H7 (cell line): ENCODE data around the gene CNNM1. TPM values are rescaled to one million over a fixed set of nuclear protein-coding genes. Genes with fewer than 3 reads are reported as not detected.

Experiments
- DNase-seq: peaks from one replicate; pipeline ENCODE4 v3.0.0; 2012
- H3K27me3 ChIP-seq: 2 replicates; pipeline ENCODE4 v1.6.0; 2011; ENCODE audit warnings: mild to moderate bottlenecking, low read length; ENCODE audit not compliant: control insufficient read depth, insufficient read depth
- H3K36me3 ChIP-seq: replicated peaks from 2 replicates; pipeline ENCODE4 v1.5.1; 2011; ENCODE audit warnings: low read length; ENCODE audit not compliant: control insufficient read depth, insufficient read depth
- H3K4me3 ChIP-seq: 2 replicates; pipeline ENCODE4 v1.5.1; 2011; ENCODE audit warnings: low read depth, mild to moderate bottlenecking, control low read depth, low read length, moderate library complexity; ENCODE audit not compliant: insufficient read depth
- total RNA-seq: library from RNA; depleted of rRNA; stranded (reverse); fragments of >200 nt; shearing (Covaris generic); gene quantifications from 2 replicates; pipeline ENCODE4 v1.2.3, GENCODE V29; 2014

CNNM1 gene
- total RNA-seq, 1 experiment from 2014 or later: 0.66 TPM

- DNase-seq: no peak
- H3K27me3 ChIP-seq: peaks cover 19% of the 10 kb centered on the region
Observed at GRCh38 chr10:99325281-99325680, 3.9 kb upstream of the CNNM1 start.

DNA sequence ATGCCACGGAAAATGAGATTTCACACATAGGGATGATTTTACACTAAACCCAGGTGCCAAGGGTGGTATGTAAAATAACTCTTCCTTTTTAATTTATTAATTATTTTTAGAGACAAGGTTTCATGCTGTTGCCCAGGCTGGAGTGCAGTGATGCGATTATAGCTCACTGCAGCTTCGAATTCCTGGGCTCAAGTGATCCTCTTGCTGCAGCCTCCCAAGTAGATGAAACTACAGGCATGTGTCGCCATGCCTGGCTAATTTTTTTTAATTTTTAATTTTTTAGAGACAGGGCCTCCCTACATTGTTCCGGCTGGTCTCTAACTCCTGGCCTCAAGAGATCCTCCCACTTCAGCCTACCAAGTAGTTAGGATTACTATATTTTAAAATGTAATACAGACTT, 2.3 kb upstream of the CNNM1 start:
- H3K36me3 ChIP-seq: no peaks in the 10 kb centered on the region
- DNase-seq: no peak
- peaks cover 35% of the 10 kb centered on the region for H3K27me3 ChIP-seq
- no peak overlapping the region for H3K4me3 ChIP-seq

More at GRCh38 chr10:99325281-99325680, 3.9 kb upstream of the CNNM1 start:
- no peak overlapping the region for H3K4me3 ChIP-seq
- no peaks in the 10 kb centered on the region for H3K36me3 ChIP-seq

DNA sequence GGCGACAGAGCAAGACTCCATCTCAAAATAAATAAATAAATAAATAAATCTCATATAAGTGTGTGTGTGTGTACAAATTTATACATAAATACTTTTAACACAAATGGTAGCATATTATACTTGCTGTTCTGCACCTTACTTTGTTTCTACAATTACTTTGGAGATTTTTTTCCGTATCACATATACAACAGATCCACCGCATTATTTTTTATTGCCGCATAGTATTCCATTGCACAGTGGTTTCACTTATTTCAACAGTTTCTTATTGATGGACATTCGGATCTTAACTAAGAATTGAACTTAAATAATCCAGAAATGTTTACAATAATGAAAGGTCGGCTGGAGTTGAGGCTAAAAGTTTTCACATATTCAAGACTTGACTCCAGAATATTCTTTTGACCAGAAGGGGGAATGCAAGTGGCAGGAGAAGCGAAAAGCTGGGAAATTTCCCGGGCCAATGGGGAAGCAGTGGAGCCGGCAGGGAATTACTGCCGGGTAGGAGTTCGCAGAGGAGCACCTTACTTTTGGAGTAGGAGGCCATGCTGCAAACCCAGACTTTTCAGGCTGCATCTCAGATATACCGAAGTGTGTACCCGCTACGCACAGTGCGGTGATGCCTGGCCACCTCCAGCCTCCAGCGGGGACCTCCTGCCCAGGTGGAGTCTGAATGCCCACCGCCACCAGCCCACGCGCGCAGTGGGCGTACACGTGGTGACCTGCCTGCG, 415 bp upstream of the CNNM1 start:
- peaks cover 38% of the 10 kb centered on the region for H3K27me3 ChIP-seq
- H3K4me3 ChIP-seq: peak overlapping the region; percentile 47
- no peak for DNase-seq
- H3K36me3 ChIP-seq: no peaks in the 10 kb centered on the region

DNA sequence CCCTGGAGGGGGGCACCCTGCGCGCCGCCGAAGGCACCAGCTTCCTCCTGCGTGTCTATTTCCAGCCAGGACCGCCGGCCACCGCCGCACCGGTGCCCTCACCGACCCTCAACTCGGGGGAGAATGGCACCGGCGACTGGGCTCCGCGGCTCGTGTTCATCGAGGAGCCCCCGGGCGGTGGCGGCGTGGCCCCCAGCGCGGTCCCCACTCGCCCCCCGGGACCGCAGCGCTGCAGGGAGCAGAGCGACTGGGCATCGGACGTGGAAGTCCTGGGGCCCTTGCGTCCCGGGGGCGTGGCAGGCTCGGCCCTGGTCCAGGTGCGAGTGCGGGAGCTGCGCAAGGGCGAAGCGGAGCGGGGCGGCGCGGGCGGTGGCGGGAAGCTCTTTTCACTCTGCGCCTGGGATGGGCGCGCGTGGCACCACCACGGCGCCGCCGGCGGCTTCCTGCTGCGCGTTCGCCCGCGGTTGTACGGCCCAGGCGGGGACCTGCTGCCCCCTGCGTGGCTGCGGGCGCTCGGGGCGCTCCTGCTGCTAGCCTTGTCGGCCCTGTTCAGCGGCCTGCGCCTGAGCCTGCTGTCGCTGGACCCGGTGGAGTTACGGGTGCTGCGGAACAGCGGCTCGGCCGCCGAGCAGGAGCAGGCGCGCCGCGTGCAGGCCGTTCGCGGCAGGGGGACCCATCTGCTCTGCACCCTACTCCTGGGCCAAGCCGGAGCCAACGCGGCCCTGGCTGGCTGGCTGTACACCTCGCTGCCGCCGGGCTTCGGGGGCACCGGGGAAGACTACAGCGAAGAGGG, 594 bp downstream of the CNNM1 start:
- Histone ChIP-seq H3K27me3 (peaks cover 38% of the 10 kb centered on the region), H3K36me3 (no peaks in the 10 kb centered on the region), H3K4me3 (peak overlapping the region; percentile 47)
- peak; percentile 78 for DNase-seq

DNA sequence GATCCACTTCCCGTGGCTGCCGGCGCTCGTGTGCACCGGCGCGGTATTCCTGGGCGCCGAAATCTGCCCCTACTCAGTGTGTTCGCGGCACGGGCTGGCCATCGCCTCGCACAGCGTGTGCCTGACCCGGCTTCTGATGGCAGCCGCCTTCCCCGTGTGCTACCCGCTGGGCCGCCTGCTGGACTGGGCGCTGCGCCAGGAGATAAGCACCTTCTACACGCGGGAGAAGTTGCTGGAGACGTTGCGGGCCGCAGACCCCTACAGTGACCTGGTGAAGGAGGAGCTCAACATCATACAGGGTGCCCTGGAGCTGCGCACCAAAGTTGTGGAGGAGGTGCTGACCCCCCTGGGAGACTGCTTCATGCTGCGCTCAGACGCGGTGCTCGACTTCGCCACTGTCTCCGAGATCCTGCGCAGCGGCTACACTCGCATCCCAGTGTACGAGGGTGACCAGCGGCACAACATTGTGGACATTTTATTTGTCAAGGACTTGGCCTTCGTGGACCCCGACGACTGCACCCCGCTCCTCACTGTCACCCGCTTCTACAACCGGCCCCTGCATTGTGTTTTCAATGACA, 1.3 kb downstream of the CNNM1 start:
- no peak for DNase-seq
- no peaks in the 10 kb centered on the region for H3K36me3 ChIP-seq
- H3K27me3 ChIP-seq: peaks cover 38% of the 10 kb centered on the region
- peak overlapping the region; percentile 47 for H3K4me3 ChIP-seq

- no peak for DNase-seq
- Histone ChIP-seq H3K27me3 (peaks cover 38% of the 10 kb centered on the region), H3K4me3 (no peak overlapping the region), H3K36me3 (no peaks in the 10 kb centered on the region)
Observed at GRCh38 chr10:99331207-99331803, 2.1 kb downstream of the CNNM1 start.

GRCh38 chr10:99337311-99337811, 8.2 kb downstream of the CNNM1 start:
- Histone ChIP-seq H3K36me3 (no peaks in the 10 kb centered on the region), H3K4me3 (no peak overlapping the region)
- DNase-seq: no peak

DNA sequence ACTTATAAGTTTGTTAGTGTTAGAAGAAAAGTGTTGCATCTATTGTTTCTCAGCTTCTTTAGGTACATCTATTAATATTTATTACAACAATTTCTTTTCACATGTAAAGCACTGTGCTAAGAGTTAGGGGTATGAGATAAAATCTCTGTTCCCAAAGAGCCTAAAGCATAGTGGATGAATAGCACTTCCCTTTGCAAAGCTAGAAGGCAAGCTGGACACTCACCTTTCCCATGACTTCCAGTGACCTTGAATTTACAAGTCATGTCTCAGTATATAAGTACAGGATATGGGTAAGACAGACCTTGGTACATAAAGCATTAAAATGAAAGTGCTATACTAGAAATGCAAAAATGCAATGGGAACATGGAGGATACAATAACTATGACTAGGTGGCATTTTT, 8.7 kb downstream of the CNNM1 start:
- no peak overlapping the region for H3K4me3 ChIP-seq
- no peak for DNase-seq
- H3K27me3 ChIP-seq: peaks cover 1% of the 10 kb centered on the region; the same call in 1 of the 2 replicates
- H3K36me3 ChIP-seq: no peaks in the 10 kb centered on the region

More at GRCh38 chr10:99337311-99337811, 8.2 kb downstream of the CNNM1 start:
- H3K27me3 ChIP-seq: peaks cover 3% of the 10 kb centered on the region

DNA sequence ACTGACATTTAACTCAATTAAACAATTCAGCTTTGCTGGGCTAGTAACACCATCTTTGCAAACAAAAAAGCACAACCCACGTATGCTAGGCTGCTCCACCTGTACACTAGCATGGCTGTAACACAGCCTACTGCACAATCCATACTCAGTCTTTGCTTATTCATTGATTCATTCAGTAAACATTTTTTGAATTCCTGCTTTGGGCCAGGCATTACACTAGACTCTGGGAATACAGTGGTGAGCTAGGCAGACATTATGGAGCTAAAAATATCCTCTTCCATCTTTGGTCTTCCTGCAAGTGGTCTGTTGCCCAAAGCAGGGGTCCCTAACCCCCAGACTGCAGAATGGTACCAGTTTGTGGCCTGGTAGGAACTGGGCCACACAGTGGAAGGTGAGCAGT, 9.9 kb downstream of the CNNM1 start:
- no peaks in the 10 kb centered on the region for H3K27me3 ChIP-seq
- DNase-seq: no peak
- no peak overlapping the region for H3K4me3 ChIP-seq
- no peaks in the 10 kb centered on the region for H3K36me3 ChIP-seq

- no peak for DNase-seq
- Histone ChIP-seq H3K27me3 (no peaks in the 10 kb centered on the region), H3K4me3 (no peak overlapping the region), H3K36me3 (no peaks in the 10 kb centered on the region)
Observed at GRCh38 chr10:99339563-99340047, 10.4 kb downstream of the CNNM1 start.

- H3K36me3 ChIP-seq: no peaks in the 10 kb centered on the region
- H3K4me3 ChIP-seq: no peak overlapping the region
- no peak for DNase-seq
- no peaks in the 10 kb centered on the region for H3K27me3 ChIP-seq
Observed at GRCh38 chr10:99340650-99341049, 11.5 kb downstream of the CNNM1 start.

DNA sequence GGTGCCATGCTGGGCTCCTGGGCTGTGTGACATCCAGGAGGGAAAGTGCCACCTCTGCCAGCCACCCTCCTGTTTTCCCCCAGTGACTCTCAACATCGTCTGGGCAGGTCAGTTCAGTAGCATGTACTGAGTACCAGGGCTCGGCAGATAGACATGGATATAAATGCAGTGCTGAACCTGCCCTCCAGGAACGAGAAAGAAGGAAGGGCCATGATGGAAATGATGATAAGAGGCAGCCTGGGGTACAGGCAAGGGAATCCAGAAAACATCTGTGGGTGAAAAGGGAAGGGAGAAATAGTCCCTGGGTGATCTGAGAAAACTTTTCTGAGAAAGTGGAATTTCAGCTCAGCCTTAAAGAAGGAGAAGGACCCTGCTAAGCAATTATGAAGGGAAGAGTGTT, 12.1 kb downstream of the CNNM1 start:
- Histone ChIP-seq H3K27me3 (no peaks in the 10 kb centered on the region), H3K36me3 (no peaks in the 10 kb centered on the region), H3K4me3 (no peak overlapping the region)

GRCh38 chr10:99341860-99342490, 12.8 kb downstream of the CNNM1 start:
- Histone ChIP-seq H3K36me3 (no peaks in the 10 kb centered on the region), H3K4me3 (no peak overlapping the region), H3K27me3 (no peaks in the 10 kb centered on the region)
- DNase-seq: no peak

More for the DNA sequence above, 12.1 kb downstream of the CNNM1 start:
- no peak for DNase-seq

DNA sequence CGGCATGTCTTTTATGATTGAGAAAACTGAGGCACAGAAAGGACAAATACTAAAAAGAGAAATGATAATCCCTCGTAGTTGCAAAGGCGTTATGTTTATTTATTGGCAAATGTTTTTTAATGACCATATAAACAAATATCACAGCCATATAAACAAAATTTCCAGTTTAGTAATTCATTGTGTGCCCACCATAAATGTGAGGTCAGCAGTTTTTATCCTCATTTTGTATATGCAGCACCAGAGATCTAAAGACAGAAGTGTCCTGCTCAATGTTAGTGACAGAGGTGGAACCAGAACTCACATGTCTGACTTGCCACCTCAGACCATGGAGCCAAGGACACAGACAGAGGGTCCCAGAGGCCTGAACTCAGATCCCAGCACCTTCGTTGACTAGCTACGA, 14.1 kb downstream of the CNNM1 start:
- no peak for DNase-seq
- H3K27me3 ChIP-seq: no peaks in the 10 kb centered on the region
- no peaks in the 10 kb centered on the region for H3K36me3 ChIP-seq
- H3K4me3 ChIP-seq: no peak overlapping the region
